Measurements from ENCODE around the gene CDCA7.

- TF ChIP-seq CTCF (IDR thresholded peaks at IDR 0.05; ENCODE audit: low read length), result peak; percentile 82
- TF ChIP-seq EZH2 (optimal IDR thresholded peaks at IDR 0.05; ENCODE audit: low read depth, low read length), result no peak
Observed at GRCh38 chr2:173402405-173402974, 47.8 kb downstream of the CDCA7 start.

Data from MM.1S (cell line).